ENCODE results near the gene TRPC4AP. TPM values are rescaled to one million over a fixed set of nuclear protein-coding genes. Genes with fewer than 3 reads are reported as not detected.

Gene TRPC4AP
- total and polyA plus RNA-seq, 2 of the 8 experiments (the other 6 are each of a cell fraction or from before 2014, with no cell fraction given) = 73.1 to 74.8 TPM

DNA sequence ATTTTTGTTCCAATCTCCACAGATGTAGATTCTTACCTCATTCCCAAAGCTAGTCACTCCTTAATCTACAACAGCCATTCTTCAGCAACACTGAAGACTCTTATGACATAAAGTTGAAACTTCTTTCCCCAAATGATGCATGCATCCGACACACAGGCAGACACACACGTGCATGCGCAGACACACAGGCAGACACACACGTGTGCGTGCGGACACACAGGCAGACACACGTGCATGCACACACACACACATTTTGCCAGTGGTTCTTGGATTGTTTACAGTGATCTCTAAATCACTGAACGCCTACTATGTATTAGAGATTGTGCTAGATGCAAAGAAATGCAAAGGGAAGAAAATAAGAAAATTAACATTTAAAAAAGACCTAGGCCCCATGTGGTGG is 9.0 kb upstream of the TRPC4AP start (continued):
- TF ChIP-seq CHD7 (IDR thresholded peaks at IDR 0.05; ENCODE audit: insufficient replicate concordance, low read length) (no peak), JUND (IDR thresholded peaks at IDR 0.05; ENCODE audit: low read length) (no peak), YY1 (IDR thresholded peaks at IDR 0.05; ENCODE audit: low read depth, low read length) (no peak), SRF (IDR thresholded peaks at IDR 0.05; ENCODE audit: low read depth, low read length) (no peak), RBBP5 (IDR thresholded peaks at IDR 0.05; ENCODE audit: borderline replicate concordance, low read depth, low read length) (no peak), BRCA1 (IDR thresholded peaks at IDR 0.05; ENCODE audit: low read depth, low read length) (no peak), FOSL1 (IDR thresholded peaks at IDR 0.05; ENCODE audit: insufficient read depth, low read depth, low read length) (no peak), CBX5 (IDR thresholded peaks at IDR 0.05; ENCODE audit: low read depth, low read length) (no peak), TEAD4 (IDR thresholded peaks at IDR 0.05; ENCODE audit: low read depth, low read length) (no peak)
- TF ChIP-seq, protein P1, sequence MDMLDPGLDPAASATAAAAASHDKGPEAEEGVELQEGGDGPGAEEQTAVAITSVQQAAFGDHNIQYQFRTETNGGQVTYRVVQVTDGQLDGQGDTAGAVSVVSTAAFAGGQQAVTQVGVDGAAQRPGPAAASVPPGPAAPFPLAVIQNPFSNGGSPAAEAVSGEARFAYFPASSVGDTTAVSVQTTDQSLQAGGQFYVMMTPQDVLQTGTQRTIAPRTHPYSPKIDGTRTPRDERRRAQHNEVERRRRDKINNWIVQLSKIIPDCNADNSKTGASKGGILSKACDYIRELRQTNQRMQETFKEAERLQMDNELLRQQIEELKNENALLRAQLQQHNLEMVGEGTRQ (IDR thresholded peaks at IDR 0.05; ENCODE audit: low read length) = no peak
- TF ChIP-seq, protein P2, sequence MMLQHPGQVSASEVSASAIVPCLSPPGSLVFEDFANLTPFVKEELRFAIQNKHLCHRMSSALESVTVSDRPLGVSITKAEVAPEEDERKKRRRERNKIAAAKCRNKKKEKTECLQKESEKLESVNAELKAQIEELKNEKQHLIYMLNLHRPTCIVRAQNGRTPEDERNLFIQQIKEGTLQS (IDR thresholded peaks at IDR 0.05; ENCODE audit: insufficient read depth, low read depth, low read length) = no peak

All from H1 (cell line).